ENCODE measurements around the gene TEDC1.

DNA sequence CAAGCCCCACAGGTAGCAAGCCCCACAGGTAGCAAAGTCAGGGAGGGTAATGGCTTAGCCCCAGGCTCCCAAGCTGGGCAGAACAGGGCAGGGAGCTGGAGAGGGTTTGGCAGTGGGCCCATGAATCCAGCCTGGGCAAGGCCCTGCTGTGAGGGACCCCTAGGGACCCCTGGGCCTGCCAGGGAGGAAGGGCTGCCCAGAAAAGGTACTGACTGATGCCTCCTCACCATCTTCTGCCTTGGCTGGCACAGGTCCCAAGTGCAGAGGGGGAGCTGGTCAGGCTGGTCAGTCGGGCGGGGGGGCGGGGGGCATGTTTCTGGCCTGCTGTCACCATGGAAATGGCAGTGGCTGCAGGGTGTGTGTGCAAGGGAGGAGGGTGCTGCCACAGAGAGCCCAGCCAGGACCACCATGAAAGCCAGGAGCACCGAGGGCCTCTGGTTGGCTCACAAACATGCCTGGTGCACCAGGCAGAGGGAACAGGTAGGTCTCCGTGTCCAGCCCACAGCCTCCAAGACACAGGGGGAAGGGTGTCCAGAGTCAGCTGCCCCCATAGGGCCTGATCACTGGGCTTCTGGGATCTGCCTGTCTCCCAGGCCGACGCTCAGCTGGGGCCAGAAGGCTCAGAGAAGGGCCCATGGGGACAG lies 17.9 kb upstream of the TEDC1 start:
- 0 out of 2 replicates have a peak, but pooled peaks have one; percentile 6 for TF ChIP-seq MAX (IDR thresholded peaks at IDR 0.05)
- TF ChIP-seq FOXM1 (IDR thresholded peaks at IDR 0.05; ENCODE audit: borderline replicate concordance, low read depth) = no peak; the same call in 1 of the 2 replicates
- no peak for TF ChIP-seq YY1 (IDR thresholded peaks at IDR 0.05; ENCODE audit: low read depth)
- TF ChIP-seq CEBPB (IDR thresholded peaks at IDR 0.05) = no peak
- TF ChIP-seq EP300 (IDR thresholded peaks at IDR 0.05; ENCODE audit: borderline replicate concordance) = peak; percentile 42
- TF ChIP-seq EGR1 (IDR thresholded peaks at IDR 0.05) = no peak
- TF ChIP-seq USF1 (IDR thresholded peaks at IDR 0.05) = no peak
- no peak for TF ChIP-seq REST (IDR thresholded peaks at IDR 0.05; ENCODE audit: low read depth)
- no peak for TF ChIP-seq TAF1 (IDR thresholded peaks at IDR 0.05; ENCODE audit: low read depth)
- TF ChIP-seq CREB1 (IDR thresholded peaks at IDR 0.05; ENCODE audit: low read depth) = no peak
- TF ChIP-seq RAD21 (IDR thresholded peaks at IDR 0.05; ENCODE audit: low read depth) = no peak
